Muscle of arm (tissue), 12 donors: ENCODE data around the gene EIF5AL1. TPM values are rescaled to one million over a fixed set of nuclear protein-coding genes. Genes with fewer than 3 reads are reported as not detected.
"Not testable (repeated sequence)": the region's sequence is repeated elsewhere in the genome, so short reads cannot be mapped to it uniquely, and the experiment has no call there.

Experiments used
- DNase-seq: peaks from one replicate; pipeline ENCODE4 v3.0.0-alpha.2; 2013
- polyA plus RNA-seq, 12 donors: library from polyadenylated mRNA; unstranded; fragments of 120-200 nt; gene quantifications; one replicate each; pipeline ENCODE4 v1.2.1, GENCODE V29; 2013; ENCODE audit not compliant: insufficient read length in 12 of 12

Gene EIF5AL1
- polyA plus RNA-seq, 12 donors: 0.06 to 6.6 (median 1.6) TPM; not detected in 1

DNA sequence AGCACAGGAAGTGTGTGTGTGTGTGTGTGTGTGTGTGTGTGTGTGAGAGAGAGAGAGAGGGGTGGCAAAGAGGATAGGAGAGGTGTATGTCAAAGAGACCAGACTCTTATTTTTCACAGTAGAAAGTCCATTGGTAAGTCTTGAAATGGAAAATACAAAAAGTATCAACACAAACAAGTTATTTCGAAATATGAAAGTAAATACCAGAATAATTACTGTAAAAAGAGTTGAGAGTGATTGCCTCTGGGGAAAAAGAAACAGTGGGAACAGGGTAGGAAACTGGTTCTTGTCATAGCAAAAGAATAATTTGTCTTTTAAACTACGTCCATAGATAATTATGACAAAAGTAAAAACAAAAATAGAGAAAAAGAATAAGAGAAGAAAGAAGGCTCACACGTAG, 29.0 kb upstream of the EIF5AL1 start:
- no peak for DNase-seq

DNA sequence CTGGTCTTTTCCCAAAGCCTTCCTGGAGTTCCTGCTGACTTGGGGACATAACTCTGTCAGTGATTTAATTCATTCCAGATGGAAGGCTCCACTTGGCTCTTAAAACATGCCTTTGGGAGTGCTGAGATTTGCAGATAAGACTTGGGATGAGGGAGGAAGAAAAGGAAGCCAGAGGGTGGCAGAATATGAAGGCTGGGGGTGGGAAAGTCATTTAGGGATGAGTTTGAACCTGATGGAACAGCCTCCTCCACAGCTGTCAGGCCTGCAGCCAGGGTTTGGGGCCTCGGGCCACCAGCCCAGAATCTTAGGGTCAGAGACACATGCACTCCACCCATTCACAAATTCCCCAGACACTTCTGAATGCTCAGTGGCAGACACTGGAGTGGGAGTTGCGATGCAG, 28.4 kb upstream of the EIF5AL1 start:
- no peak for DNase-seq

GRCh38 chr10:79484476-79484875, 27.9 kb upstream of the EIF5AL1 start:
- no peak for DNase-seq

GRCh38 chr10:79487296-79488194, 24.8 kb upstream of the EIF5AL1 start:
- DNase-seq: no peak

- no peak for DNase-seq
Measured at GRCh38 chr10:79488336-79488735, 24.0 kb upstream of the EIF5AL1 start.

- no peak for DNase-seq
Measured at GRCh38 chr10:79488870-79489269, 23.5 kb upstream of the EIF5AL1 start.

DNA sequence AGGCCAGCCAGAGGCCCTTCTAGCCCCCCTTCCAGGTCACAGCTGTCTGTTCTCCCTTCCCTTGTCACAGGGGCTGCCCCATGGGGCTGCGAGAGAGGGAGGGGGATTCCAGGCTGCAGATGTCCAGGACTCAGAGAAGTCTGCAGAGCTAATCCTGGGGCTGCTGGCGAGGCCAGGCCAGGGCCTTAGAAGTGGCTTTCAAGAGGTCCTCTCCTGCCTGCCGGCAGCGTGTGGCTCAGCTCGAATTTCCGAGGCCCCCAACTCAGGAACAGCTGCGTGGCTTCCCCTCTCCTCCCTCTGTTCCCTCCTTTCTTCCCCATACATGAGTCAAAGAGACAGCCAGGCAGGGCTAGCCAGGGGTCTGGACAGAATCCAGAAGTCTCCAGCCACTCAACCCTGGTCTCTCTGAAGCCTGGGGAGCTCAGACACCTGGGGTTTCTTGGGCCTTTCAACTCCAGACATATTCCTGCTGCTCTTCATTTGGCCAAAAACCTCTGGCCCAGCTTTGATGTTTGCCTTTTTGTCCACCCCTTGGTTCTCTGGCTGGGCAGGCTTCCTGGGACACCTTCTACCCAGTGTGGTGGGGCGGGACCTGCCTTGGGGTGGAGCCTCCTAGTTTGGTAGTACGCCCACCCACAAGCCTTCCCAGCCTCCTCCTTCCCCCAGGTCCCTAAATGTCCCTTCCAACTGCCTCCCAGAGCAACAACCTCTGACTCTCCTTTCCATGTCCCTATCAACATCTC, 21.8 kb upstream of the EIF5AL1 start:
- no peak for DNase-seq

DNA sequence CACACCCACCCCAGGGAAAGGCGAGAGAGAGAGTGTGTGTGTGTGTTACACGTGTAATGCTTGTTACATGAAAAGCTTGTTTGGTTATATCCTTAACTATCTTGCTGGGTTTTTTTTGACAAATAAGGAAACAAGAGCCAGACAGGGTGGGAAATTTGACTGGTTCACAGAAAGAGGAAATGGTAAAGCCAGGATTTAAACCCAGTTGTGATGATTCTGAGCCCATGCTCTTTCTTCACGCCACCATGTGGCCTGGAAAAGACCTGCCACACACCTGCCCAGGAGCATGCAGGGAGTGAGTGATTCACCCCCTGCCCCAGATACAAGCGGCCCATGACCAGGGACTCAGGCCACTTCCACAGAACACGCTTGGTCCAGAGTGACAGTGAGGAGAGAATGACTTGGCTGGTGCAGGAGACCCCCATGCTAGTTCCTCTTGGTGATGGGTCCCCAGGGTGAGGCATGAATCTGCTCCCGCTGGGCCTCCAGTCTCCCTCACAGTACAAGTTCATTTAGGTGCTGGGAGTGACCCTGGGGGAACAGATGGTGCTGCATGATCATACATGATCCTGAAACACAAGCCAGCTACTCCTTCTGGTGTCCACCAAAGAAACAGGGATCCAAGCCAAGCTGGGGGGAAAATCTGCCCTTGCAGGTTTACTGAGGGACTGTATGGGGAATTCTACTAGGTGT, 21.0 kb upstream of the EIF5AL1 start:
- DNase-seq: no peak

DNA sequence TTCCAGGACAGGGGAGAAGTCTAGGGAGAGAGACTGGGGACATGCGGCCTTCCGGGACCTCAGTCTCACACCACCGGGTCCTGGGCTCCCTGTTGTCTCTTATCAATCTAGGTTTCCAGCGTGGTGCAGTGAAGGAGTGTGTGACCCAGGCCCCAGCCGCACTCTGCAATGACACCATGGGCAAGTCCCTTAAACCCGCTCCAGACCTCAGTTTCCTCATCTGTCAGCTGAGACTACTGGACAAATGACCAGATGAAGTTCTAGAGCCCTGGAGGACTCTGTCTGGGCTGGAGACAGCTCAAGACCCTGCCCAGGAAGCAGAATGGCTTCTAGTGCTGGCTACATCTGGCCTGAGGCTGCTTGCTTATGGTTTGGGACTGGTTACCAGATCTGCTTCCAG, 20.1 kb upstream of the EIF5AL1 start:
- no peak for DNase-seq

DNA sequence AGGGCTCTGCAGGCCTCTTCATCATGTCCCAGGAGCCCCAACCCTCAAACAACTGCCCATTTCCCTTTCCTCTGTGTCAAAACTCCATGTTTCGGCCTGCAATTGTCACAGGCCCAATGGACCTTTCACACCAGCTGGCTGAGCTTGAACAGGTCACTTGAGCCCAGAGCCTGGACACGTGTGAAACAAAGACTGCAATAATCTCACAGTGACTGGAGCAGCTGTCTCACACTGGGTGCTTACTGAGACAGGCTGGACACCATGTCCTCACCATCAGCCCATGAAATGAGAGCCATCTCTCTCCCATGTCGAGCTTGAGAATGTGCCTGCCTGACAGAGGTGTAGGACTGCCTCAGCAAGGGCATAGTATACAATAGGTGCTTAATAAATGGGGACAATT, 19.5 kb upstream of the EIF5AL1 start:
- no peak for DNase-seq

DNA sequence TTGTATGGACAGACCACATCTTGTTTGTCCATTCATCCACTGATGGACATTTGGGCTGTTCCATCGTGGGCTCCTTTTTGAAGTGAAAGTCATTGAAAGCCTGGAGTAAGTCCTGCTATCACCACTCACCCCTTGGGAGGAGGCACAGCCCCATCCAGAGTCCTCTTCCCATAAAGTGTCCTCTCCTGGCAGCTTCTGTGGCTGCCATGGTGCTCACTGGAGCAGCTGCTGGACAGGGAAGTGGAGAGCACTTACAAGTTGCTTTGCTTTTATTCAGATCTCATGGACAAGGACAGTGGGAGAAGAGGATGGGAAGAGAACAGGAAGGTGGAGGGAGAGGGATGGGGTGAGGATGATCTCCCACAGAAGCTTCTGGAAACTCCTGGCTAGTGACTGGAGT, 18.5 kb upstream of the EIF5AL1 start:
- DNase-seq: no peak

DNA sequence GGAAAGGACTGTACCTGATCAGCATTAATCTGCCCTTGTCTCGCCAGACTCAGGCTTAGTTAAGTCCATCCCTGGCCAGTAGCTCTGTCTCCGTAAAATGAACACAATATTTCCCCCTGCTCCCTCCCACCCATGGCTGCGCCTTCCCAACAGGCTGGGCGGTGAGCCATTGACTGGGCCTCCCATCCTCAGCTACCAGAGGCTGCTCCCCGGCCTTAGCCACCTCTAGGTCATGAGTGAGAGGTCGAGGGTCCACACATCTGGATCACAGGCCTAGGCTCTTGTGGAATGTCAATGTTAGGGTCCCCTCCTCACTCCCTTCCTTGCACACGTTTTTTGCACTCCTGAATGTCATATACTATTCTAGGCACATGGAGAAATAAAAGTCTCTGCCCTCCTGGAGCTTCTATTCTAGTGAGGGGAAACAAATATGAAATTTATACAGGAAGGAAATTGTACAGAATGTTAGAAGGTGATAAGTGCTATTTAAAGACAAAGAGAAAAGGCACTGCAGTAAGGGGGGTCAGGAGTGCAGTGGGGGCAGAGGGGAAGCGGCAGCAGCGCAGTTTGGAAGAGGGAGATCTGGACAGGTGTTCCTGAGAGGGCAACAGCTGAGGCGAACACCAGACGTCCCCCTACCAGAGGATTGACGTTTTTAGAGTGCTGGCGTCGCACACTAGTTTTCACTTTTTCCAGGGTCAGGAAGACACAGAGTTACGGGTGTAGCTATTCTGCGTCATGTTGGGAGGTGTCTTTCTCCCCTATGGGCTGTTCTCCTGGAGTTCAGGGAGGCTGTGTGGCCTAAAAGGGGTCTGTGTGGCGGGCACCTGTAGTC, 17.2 kb upstream of the EIF5AL1 start:
- DNase-seq: no peak

DNA sequence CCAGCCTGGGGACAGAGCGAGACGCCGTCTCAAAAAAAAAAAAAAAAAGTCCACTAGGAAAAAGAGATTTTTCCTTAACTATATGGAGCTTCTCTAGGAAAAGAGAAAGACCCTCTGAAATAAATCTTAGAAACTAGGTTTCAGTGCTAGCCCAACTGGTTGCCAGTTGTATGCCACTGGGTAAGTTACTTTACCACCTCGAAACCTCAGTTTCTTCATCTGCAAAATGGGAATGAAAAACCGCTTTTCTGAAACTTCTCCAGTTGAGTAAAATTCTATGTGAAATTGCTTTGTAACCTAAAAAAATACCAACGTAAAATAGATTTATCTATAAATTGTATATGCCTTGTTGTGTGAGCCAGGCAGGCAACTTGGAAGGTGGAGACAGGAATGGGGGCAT, 16.5 kb upstream of the EIF5AL1 start:
- no peak for DNase-seq

- no peak for DNase-seq
Measured at GRCh38 chr10:79496896-79497295, 15.4 kb upstream of the EIF5AL1 start.

- DNase-seq: no peak
Measured at GRCh38 chr10:79498291-79498829, 14.0 kb upstream of the EIF5AL1 start.

GRCh38 chr10:79502561-79503309, 9.6 kb upstream of the EIF5AL1 start:
- DNase-seq: no peak

DNA sequence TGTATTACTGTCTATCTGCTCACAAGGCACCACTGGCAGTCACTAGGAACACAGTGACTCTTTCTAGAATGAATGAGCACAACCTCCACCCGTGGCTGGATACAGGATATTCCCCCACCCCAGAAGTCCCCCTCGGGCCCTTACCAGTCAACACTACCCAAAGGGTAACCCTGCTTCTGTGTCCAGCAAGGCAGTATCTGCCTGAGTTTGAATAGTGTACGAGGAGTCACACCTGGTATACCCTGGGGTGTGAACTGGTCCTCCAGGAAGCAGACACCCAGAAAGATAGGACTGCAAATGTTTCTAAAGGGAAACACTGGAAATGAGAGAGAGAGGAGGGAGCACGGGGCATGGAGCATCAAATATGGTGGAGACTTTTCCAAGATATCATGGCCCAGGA, 8.5 kb upstream of the EIF5AL1 start:
- not testable (repeated sequence) for DNase-seq

- not testable (repeated sequence) for DNase-seq
Measured at GRCh38 chr10:79504483-79504882, 7.8 kb upstream of the EIF5AL1 start.

GRCh38 chr10:79505328-79505727, 7.0 kb upstream of the EIF5AL1 start:
- DNase-seq: not testable (repeated sequence)

GRCh38 chr10:79505829-79506228, 6.5 kb upstream of the EIF5AL1 start:
- no peak for DNase-seq
